Uterus (tissue), 4 donors: ENCODE data around the gene DNAJC28. TPM values are rescaled to one million over a fixed set of nuclear protein-coding genes. Genes with fewer than 3 reads are reported as not detected.

Source experiments
- DNase-seq, 2 donors: peaks; one replicate each; pipeline ENCODE4 v3.0.0-alpha.2; 2019 to 2020
- H3K27ac ChIP-seq, 2 donors: fragments of 200-600 bp; sonication (generic); 1 replicate in 1 of 2; 2 replicates in 1 of 2; pipeline ENCODE4 v1.5.1; 2016 to 2018
- H3K27me3 ChIP-seq, 2 donors: fragments of 200-600 bp; sonication (generic); one replicate each; pipeline ENCODE4 v1.5.1; 2018 to 2019; ENCODE audit warnings: control low read depth in 1 of 2
- H3K36me3 ChIP-seq, 2 donors: fragments of 200-600 bp; sonication (generic); one replicate each; pipeline ENCODE4 v1.5.1; 2019; ENCODE audit warnings: control low read depth in 1 of 2
- H3K4me1 ChIP-seq, 2 donors: fragments of 200-600 bp; sonication (generic); one replicate each; pipeline ENCODE4 v1.5.1; 2018 to 2019; ENCODE audit warnings: control low read depth in 1 of 2
- H3K4me3 ChIP-seq, 2 donors: fragments of 200-600 bp; sonication (generic); 1 replicate in 1 of 2; 2 replicates in 1 of 2; pipeline ENCODE4 v1.5.1; 2018 to 2019; ENCODE audit warnings: mild to moderate bottlenecking in 1 of 2
- H3K9me3 ChIP-seq, 2 donors: fragments of 200-600 bp; sonication (generic); one replicate each; pipeline ENCODE4 v1.5.1; 2019; ENCODE audit warnings: control low read depth in 1 of 2
- POLR2A ChIP-seq, 2 donors: fragments of 450-650 bp; IDR thresholded peaks; one replicate each; pipeline ENCODE4 v1.6.1; 2016; ENCODE audit warnings: antibody characterized with exemption in 2 of 2, mild to moderate bottlenecking in 1 of 2, moderate library complexity in 1 of 2
- intact Hi-C: fragments of 100-400 bp; cut with DNase I; formaldehyde crosslinking; loops from one replicate; pipeline ENCODE4 v1.15.1; 2023; ENCODE audit warnings: low total_unique reads
- total RNA-seq, 4 donors: library from RNA; depleted of rRNA in 3 of 4; stranded (reverse); fragments of >200 nt in 3 of 4; gene quantifications; one replicate each; pipeline versions ENCODE4 v1.1.0 to v1.2.4, GENCODE V29; 2014 to 2023
- TF ChIP-seq, protein P1 (sequence below), 4 experiments: fragments of 200-600 bp in 2 of 4; fragments of 450-650 bp in 2 of 4; sonication (generic) in 2 of 4; IDR thresholded peaks; one replicate each; pipeline ENCODE4 v1.5.1; 2016 to 2019; ENCODE audit warnings: antibody characterized with exemption in 4 of 4, mild to moderate bottlenecking in 2 of 4, moderate library complexity in 1 of 4
- donor health status: DM: yes; HTN: yes; CAD: no.

The DNAJC28 gene
- total RNA-seq, 4 donors from 2014 or later, result 1.4 to 2.1 TPM; not detected in 2

DNA sequence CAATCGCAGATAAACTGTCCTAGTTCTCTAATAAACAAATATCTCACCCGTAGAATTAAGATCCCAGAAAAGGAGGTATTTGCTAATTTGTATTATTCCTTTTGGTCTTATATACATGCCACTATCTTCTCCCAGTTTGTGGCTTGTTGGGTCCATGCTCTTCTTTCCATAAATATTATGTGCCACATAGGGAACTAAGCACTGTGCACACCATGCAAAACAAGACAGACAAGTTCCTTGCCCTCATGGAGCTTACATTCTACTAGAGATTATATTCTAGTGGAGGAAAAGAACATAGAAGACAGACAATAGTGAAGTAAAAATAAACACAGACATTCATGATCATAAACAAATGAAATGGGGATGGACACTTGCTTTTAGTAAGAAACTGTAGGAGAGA, 45.7 kb upstream of the DNAJC28 start:
- Histone ChIP-seq H3K27ac (no peak overlapping the region), H3K27me3 (no peaks in the 10 kb centered on the region), H3K4me3 (no peak overlapping the region), H3K36me3 (no peaks in the 10 kb centered on the region), H3K4me1 (peaks cover 6 to 7% of the 10 kb centered on the region in 2 donors), H3K9me3 (no peaks in the 10 kb centered on the region)
- no peak for DNase-seq
- intact Hi-C loops, result no loop called here
- TF ChIP-seq, protein P1, sequence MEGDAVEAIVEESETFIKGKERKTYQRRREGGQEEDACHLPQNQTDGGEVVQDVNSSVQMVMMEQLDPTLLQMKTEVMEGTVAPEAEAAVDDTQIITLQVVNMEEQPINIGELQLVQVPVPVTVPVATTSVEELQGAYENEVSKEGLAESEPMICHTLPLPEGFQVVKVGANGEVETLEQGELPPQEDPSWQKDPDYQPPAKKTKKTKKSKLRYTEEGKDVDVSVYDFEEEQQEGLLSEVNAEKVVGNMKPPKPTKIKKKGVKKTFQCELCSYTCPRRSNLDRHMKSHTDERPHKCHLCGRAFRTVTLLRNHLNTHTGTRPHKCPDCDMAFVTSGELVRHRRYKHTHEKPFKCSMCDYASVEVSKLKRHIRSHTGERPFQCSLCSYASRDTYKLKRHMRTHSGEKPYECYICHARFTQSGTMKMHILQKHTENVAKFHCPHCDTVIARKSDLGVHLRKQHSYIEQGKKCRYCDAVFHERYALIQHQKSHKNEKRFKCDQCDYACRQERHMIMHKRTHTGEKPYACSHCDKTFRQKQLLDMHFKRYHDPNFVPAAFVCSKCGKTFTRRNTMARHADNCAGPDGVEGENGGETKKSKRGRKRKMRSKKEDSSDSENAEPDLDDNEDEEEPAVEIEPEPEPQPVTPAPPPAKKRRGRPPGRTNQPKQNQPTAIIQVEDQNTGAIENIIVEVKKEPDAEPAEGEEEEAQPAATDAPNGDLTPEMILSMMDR (IDR thresholded peaks at IDR 0.05), result no peak
- no peak for TF ChIP-seq POLR2A (IDR thresholded peaks at IDR 0.05)

DNA sequence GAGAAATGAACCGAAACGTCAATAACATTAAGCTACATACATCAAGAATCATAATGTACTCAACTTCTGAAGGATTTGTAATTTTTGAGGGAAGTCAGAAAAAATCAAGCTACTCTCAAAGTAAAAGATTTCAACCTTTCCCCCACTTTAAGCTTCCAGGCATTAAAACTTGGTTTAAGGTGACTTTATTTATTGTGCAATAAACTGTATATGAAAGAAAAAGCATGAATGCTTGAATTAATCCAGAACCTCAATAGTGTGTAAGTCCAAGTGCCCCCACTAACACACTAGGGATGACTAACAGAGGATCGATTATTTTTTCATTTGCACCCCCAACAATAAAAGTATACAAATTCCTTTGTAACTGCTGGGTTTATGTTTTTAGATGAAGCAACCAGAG, 39.5 kb upstream of the DNAJC28 start:
- H3K4me3 ChIP-seq, result no peak overlapping the region
- intact Hi-C loops, result no loop called here
- no peaks in the 10 kb centered on the region for H3K36me3 ChIP-seq

DNA sequence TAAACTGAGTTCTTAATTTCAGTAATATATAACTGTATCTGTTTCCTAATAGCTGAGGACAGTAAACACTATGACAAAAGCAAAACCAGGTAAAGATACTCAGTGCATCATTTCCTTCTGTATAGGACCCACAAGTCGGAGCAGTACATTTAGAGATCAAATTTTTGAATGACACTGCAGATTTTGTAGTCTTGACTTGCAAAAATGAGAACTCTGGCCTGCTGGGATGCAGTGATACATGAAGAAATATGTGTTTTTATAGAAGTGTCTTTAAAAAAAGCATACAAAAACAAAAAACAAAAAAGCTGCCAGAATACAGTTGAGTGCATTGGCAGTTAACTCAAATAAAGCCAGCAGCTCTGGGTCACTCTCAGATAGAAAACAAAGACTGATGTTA, 31.4 kb upstream of the DNAJC28 start:
- DNase-seq, result no peak
- intact Hi-C loops, result no loop called here
- Histone ChIP-seq H3K4me1 (no peaks in the 10 kb centered on the region), H3K27ac (no peak overlapping the region), H3K36me3 (no peaks in the 10 kb centered on the region), H3K9me3 (no peaks in the 10 kb centered on the region), H3K27me3 (no peaks in the 10 kb centered on the region), H3K4me3 (no peak overlapping the region)
- TF ChIP-seq, protein P1 (IDR thresholded peaks at IDR 0.05), result no peak
- TF ChIP-seq POLR2A (IDR thresholded peaks at IDR 0.05), result no peak

More for the DNA sequence above, 39.5 kb upstream of the DNAJC28 start:
- no peak for DNase-seq
- TF ChIP-seq, protein P1 (IDR thresholded peaks at IDR 0.05), result no peak
- no peak for TF ChIP-seq POLR2A (IDR thresholded peaks at IDR 0.05)
- Histone ChIP-seq H3K4me1 (no peaks in the 10 kb centered on the region), H3K27me3 (no peaks in the 10 kb centered on the region), H3K9me3 (no peaks in the 10 kb centered on the region), H3K27ac (no peak overlapping the region)

DNA sequence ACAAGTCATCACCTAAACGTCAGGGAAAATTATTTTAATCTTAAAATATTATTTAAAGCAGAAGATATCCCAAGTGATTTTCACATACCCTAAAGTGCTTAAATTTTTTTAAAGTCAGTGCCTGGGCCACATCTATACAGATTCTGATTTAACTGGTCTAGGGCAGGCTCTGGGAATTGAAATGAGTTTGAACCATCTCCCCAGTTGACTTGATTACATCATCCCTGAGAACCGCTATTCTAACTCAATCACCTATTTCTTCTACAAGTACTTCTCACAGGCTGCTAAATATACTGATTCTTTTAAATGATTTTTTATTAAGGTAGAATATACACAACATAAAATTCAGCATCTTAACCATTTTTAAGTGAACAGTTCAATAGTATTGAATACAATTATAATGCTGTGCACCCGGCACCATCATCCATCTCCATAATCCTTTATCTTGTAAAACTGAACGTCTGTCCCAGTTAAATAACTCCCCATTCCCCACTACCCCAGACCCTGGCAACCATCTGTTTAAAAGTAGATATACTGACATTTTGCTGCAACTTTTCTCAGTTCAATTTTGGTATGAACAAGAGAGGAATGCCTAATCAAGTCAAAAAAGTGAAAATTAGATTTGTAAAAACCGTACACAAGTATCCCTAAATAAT, 30.9 kb upstream of the DNAJC28 start:
- Histone ChIP-seq H3K4me3 (no peak overlapping the region), H3K27ac (no peak overlapping the region), H3K36me3 (no peaks in the 10 kb centered on the region), H3K4me1 (no peaks in the 10 kb centered on the region), H3K27me3 (no peaks in the 10 kb centered on the region), H3K9me3 (no peaks in the 10 kb centered on the region)
- intact Hi-C loops, result no loop called here
- TF ChIP-seq, protein P1 (IDR thresholded peaks at IDR 0.05), result no peak
- no peak for TF ChIP-seq POLR2A (IDR thresholded peaks at IDR 0.05)
- no peak for DNase-seq

DNA sequence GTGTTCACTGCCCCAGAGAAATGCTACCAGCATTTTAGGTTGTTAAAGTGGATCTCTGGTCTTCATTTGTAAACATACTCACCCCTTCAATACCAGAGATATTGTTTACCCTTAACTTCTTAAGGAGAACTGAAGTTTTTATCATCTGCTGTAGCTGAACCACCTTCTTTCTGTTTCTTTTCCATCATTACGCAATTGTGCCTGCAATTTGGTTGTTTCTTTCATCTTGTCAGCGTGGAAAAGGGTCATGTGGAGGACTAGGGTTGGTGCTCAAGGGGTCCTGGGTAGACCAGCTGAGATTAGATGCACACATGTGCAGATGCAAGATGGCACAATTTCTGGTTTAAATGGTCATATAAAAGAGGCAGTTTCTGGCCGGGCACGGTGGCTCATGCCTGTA, 27.4 kb upstream of the DNAJC28 start:
- H3K27ac ChIP-seq, result no peak overlapping the region
- H3K9me3 ChIP-seq, result no peaks in the 10 kb centered on the region
- no peak overlapping the region for H3K4me3 ChIP-seq
- intact Hi-C loops, result no loop called here
- no peaks in the 10 kb centered on the region for H3K27me3 ChIP-seq
- DNase-seq, result no peak
- H3K36me3 ChIP-seq, result no peaks in the 10 kb centered on the region
- TF ChIP-seq POLR2A (IDR thresholded peaks at IDR 0.05), result no peak
- no peaks in the 10 kb centered on the region for H3K4me1 ChIP-seq

DNA sequence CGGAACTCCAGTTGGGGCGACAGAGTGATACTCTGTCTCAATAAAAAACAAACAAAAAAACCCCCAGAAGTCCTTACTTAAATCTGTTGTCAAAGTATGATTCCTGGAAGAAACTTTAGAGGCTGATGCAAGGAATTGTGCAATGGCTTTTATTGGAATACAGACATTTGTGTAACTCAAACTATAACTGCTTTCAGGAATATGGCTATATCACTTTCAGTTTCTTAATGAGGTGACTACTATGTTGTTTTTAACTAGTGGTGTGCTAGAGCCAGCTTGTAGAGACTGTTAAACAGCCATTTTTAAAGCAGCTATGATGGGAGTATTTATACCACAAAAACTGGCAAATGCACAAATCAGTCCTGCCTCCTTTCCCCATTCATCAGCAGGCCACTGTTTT, 22.7 kb upstream of the DNAJC28 start:
- H3K27ac ChIP-seq, result no peak overlapping the region
- H3K27me3 ChIP-seq, result no peaks in the 10 kb centered on the region
- no peak for DNase-seq
- no peaks in the 10 kb centered on the region for H3K9me3 ChIP-seq
- no peaks in the 10 kb centered on the region for H3K4me1 ChIP-seq
- TF ChIP-seq POLR2A (IDR thresholded peaks at IDR 0.05), result no peak
- TF ChIP-seq, protein P1 (IDR thresholded peaks at IDR 0.05), result no peak
- intact Hi-C loops, result no loop called here
- H3K4me3 ChIP-seq, result no peak overlapping the region
- H3K36me3 ChIP-seq, result no peaks in the 10 kb centered on the region
